HG03558 (cell line): ENCODE measurements around the gene AGBL1.
"Not testable (repeated sequence)": the region's sequence is repeated elsewhere in the genome, so short reads cannot be mapped to it uniquely, and the experiment has no call there.

Experiments used
- ATAC-seq: cut with Tn5 transposase; IDR thresholded peaks from one replicate; pipeline ENCODE4 v1.9.1; 2021; ENCODE audit warnings: moderate number of reproducible peaks; ENCODE audit not compliant: unreplicated experiment; ENCODE audit errors: extremely low read depth

Gene AGBL1

GRCh38 chr15:86481720-86482119, 402.0 kb downstream of the AGBL1 start:
- ATAC-seq, result no peak

DNA sequence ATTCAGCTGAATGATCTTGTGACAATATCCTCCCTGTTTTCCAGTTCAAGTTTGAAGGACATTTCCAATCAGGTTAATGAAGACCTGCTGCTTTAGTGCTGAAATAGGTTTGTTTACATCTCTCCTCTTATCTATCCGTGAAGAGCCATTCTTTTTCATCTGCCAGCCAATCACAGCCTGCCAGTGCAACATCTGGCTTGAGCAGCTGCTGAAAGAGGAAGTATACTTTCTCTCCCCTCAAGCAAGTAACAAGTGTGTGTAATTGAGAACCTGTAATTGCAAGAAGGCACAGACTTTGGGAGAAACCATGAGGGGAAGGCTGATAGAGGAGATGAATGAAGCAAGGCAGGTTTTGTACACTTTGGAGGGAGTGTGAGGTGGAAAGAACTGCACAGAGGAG, 404.3 kb downstream of the AGBL1 start:
- no peak for ATAC-seq

DNA sequence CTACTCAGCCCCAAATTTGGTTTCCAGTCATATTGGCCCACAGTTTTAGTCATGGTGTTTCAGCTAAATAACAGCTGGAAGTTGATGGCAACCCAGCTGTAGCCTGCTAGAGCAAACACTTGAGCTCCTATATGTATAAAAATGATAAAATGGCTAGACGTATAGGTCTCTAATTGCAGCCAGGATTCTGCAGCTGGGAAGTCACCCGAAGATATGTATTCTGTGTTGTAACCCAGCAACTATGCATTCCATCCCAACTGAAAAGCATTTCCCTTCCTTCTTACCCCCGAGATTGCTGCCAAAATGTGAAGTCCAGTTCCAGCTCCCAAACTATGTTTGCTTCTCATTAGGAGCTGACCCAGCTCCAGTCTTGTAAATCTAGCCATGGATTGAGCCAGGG, 408.4 kb downstream of the AGBL1 start:
- ATAC-seq, result no peak

- ATAC-seq, result no peak
Observed at GRCh38 chr15:86489981-86490380, 410.3 kb downstream of the AGBL1 start.

DNA sequence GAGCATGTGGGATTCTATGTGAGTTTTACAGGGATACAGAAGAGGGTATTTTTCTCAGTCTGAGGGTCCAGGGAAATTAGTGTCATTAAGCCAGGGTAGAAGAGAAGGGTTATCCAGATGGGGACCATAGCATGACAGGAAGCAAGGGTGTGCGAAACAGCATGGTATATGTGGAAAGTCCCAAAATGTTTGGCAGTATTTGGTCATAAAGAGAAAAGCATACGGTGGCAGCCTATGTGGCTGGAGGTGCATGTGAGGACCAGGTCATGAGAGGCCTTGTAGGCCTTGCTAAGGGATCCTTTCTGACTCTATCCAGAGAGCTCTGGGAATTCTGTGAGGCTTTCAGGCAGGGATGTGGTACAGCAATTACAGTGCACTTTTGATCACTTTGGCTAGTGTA, 411.4 kb downstream of the AGBL1 start:
- ATAC-seq, result no peak

DNA sequence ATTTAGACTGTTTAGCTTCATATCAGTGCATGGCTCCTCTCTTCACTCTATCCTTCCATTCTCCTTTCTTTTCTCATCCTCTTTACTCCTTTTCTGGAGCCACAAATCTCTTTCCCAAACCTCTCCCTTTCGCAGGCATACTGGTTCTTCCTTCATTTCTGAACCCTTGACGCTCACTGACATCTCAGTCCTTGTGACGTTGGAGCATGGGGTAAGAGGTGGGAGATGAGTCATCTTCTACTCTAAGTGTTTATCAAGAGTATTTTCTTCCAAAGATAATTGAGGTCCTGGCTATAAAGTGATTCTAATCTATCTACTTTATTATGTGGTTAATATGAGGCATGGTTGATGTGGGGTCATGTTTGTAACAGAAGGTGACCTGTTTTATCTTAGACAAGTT, 414.2 kb downstream of the AGBL1 start:
- ATAC-seq, result no peak

GRCh38 chr15:86494475-86494874, 414.8 kb downstream of the AGBL1 start:
- ATAC-seq, result no peak

DNA sequence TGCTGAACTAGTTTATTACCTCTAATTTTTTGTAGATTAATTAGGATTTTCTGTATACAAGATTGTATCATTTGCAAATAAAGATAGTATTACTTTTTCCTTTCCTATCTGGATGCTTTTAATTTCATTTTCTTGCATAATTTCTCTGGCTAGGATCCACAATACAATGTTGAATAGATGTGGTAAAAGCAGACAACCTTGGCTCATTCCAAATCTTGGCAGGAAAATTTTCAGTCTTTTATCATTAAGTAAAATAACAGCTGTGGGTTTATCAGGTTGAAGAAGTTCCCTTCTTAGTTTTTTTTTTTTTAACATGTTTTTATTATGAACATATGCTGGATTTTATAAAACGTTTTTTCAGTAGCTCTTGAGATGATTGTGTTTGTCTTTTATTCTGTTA, 422.6 kb downstream of the AGBL1 start:
- ATAC-seq, result no peak

DNA sequence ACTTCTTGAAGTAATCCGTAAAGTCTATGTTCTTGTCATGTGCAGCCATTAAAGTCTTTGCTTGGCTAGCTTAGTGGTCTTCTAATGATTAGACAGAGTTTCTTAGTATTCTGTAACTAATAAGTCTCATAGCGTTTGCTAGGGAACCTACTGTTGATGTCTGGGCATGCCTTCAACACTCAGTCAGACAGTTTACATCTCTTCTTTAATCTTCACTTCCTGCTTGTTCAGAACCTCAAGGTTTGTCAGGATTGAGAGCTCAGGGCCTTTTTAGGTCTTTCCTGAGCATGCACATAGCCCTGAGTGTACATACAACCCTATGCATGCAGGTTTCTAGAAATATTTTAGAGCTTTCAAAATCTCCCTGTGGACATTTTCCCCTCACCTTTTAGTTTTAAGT, 426.3 kb downstream of the AGBL1 start:
- ATAC-seq, result no peak

DNA sequence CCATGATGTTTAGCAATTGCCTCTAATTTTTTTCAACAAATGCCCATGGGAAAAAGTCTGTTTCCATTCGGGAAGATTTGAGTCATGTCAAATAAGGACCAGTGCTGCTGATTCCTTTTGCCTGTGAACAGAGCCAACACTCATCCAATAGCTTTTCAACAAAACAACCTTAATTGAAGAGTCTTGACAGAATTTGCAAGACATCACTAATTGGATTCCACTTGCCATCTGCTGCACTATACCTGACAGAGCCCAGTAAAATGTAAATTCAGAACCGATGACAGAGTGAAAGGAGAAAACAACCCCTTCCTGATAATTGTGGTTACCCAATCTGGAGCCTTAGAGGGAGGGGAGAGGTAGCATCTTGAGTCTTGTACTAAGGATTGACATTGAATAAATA, 426.7 kb downstream of the AGBL1 start:
- no peak for ATAC-seq

DNA sequence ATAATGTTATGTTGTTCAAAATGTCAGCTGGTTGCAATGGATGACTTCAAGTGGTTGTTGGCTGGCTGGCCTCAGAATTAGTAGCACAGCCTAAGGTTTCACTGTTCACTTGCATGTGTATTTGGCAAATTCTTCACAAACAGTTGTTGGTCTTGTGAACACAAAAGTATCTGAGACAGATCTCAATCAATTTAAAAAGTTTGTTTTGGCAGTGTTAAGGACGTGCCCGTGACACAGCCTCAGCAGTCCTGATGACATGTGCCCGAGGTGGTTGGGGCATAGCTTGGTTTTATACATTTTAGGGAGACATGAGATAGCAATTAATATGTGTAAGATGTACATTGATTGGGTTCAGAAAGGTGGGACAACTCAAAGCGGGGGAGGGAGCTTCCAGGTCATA, 436.0 kb downstream of the AGBL1 start:
- no peak for ATAC-seq

GRCh38 chr15:86522721-86523120, 443.1 kb downstream of the AGBL1 start:
- ATAC-seq, result no peak

- no peak for ATAC-seq
Observed at GRCh38 chr15:86526938-86527690, 447.4 kb downstream of the AGBL1 start.

GRCh38 chr15:86528094-86528493, 448.4 kb downstream of the AGBL1 start:
- ATAC-seq, result not testable (repeated sequence)

GRCh38 chr15:86538141-86538540, 458.5 kb downstream of the AGBL1 start:
- no peak for ATAC-seq

- ATAC-seq, result no peak
Observed at GRCh38 chr15:86540840-86541467, 461.3 kb downstream of the AGBL1 start.

GRCh38 chr15:86541540-86541939, 461.9 kb downstream of the AGBL1 start:
- ATAC-seq, result no peak

GRCh38 chr15:86550075-86550474, 470.4 kb downstream of the AGBL1 start:
- ATAC-seq, result no peak

GRCh38 chr15:86553108-86553507, 473.4 kb downstream of the AGBL1 start:
- no peak for ATAC-seq

DNA sequence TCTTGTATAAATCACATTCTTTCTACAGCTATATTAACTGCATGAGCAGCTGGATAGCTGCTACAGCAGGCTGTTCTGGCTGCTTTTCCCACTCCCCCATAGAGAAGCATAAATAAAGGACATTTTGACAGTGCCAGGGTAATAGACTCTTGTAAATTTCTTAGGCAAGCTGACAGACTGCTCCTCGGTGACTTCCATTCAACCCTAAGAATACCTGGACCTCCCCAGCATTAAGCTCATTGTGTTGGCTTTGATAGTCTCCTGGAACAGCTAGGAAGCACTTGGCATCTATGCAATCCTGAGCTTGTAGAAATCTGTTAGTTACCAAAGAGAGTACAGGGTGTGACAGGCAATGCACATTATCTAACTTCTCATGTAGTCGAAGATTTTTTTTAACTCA, 475.4 kb downstream of the AGBL1 start:
- ATAC-seq, result no peak

- ATAC-seq, result no peak
Observed at GRCh38 chr15:86555939-86556338, 476.3 kb downstream of the AGBL1 start.

- no peak for ATAC-seq
Observed at GRCh38 chr15:86556396-86557017, 476.8 kb downstream of the AGBL1 start.
